Fibroblast of peridontal ligament (primary cell): ENCODE measurements around the gene SARDH.
A peak's percentile ranks its signal among the peaks of the same experiment; 100 is the strongest.
"Not testable (repeated sequence)": the region's sequence is repeated elsewhere in the genome, so short reads cannot be mapped to it uniquely, and the experiment has no call there.

Source experiments
- DNase-seq: peaks from one replicate; pipeline ENCODE4 v3.0.0-alpha.2; 2010; ENCODE audit errors: extremely low read depth

Gene SARDH

GRCh38 chr9:133775951-133776905 lies 38.1 kb upstream of the SARDH start:
- DNase-seq, result no peak

- DNase-seq, result no peak
These were observed 37.1 kb upstream of the SARDH start for GRCh38 chr9:133775291-133775690.

- no peak for DNase-seq
These were observed 36.6 kb upstream of the SARDH start for GRCh38 chr9:133774799-133775198.

- no peak for DNase-seq
These were observed 35.9 kb upstream of the SARDH start for GRCh38 chr9:133773889-133774655.

GRCh38 chr9:133772581-133772980 lies 34.4 kb upstream of the SARDH start:
- DNase-seq, result no peak

GRCh38 chr9:133771486-133772482 lies 33.6 kb upstream of the SARDH start:
- DNase-seq, result no peak

GRCh38 chr9:133770076-133770777 lies 32.1 kb upstream of the SARDH start:
- no peak for DNase-seq

- DNase-seq, result no peak
These were observed 31.4 kb upstream of the SARDH start for GRCh38 chr9:133769511-133770075.

- no peak for DNase-seq
These were observed 30.8 kb upstream of the SARDH start for GRCh38 chr9:133768859-133769510.

- DNase-seq, result no peak
These were observed 30.3 kb upstream of the SARDH start for GRCh38 chr9:133768371-133768858.

GRCh38 chr9:133767625-133768024 lies 29.5 kb upstream of the SARDH start:
- DNase-seq, result no peak

- DNase-seq, result no peak
These were observed 28.9 kb upstream of the SARDH start for GRCh38 chr9:133767008-133767407.

- not testable (repeated sequence) for DNase-seq
These were observed 28.1 kb upstream of the SARDH start for GRCh38 chr9:133766234-133766633.

GRCh38 chr9:133763272-133764183 lies 25.4 kb upstream of the SARDH start:
- peak; percentile 21 for DNase-seq

GRCh38 chr9:133762488-133763271 lies 24.5 kb upstream of the SARDH start:
- no peak for DNase-seq

GRCh38 chr9:133761641-133762248 lies 23.6 kb upstream of the SARDH start:
- no peak for DNase-seq

- DNase-seq, result no peak
These were observed 22.6 kb upstream of the SARDH start for GRCh38 chr9:133760713-133761290.
